GM10266 (cell line): ENCODE results near the gene LLGL2.

ENCODE experiments used
- DNase-seq: peaks from one replicate; pipeline ENCODE4 v3.0.0; 2012; ENCODE audit errors: extremely low spot score
- CTCF ChIP-seq: IDR thresholded peaks from 2 replicates; pipeline ENCODE4 v1.5.1; 2012; ENCODE audit warnings: mild to moderate bottlenecking, low read depth; ENCODE audit not compliant: control insufficient read depth, insufficient read depth; ENCODE audit errors: missing control alignments

The LLGL2 gene

DNA sequence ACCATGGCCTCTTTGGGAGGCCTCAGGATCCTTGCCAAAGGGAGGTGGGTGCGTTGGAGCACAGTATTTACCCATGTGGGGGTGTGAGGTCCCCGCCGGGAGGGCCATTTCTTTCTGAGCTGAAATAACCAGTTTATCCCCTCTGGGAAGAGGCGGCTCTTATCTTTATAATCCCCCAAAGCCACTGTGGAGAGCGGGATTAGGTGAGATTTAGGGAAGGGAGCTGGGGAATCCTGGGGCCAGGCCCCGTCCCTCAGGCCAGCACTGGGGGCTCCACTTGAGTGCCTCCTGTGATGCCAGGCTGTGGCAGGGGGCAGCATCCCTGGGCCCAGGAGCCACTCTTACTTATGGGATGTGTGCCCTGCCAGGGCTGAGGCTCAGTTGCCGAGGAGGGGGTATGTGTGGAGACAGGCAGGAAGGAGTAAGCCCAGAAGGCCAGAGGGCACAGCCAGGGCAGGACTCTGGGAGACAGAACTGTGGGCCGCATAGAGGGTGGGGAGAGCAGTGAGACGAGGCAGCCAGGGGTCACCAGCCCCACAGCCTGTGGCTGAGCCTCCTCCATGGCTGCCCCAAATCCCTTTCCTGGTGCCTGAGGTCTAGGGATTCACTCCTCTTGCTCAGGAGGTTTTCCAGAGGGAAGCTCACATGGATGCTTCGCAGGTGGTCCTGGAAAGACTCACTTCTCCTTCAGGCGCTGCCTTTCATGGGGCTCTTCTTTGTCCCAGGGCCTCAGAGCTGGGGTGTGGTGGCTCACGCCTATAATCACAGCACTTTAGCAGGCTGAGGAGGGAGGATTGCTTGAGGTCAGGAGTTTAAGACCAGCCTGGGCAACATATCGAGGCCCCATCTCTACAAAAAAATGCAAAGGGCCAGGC is 44.1 kb upstream of the LLGL2 start:
- DNase-seq = no peak
- TF ChIP-seq CTCF = no peak

GRCh38 chr17:75482098-75482942 is 43.2 kb upstream of the LLGL2 start:
- DNase-seq = no peak
- no peak for TF ChIP-seq CTCF

DNA sequence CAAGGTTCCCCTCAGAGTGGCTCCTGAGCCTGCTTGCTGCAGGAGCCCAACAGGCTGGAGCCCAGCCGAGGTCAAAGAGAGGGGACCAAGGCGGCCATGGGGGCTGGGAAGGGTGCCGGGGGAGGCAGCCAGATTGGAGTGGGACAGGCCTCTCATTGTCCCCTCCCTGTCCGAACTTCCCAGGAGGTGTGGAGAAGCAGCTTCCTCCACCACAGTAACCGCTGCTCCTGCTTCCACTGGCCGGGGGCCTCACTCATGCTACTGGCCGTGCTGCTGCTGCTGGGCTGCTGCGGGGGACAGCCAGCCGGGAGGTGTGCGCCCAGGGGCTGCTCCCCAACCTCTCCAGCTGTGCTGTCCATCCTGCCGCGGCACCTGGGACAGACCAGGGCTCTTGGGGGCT is 39.8 kb upstream of the LLGL2 start:
- DNase-seq = no peak
- TF ChIP-seq CTCF = no peak

- TF ChIP-seq CTCF = no peak
- no peak for DNase-seq
Observed at GRCh38 chr17:75486151-75486550, 39.3 kb upstream of the LLGL2 start.

DNA sequence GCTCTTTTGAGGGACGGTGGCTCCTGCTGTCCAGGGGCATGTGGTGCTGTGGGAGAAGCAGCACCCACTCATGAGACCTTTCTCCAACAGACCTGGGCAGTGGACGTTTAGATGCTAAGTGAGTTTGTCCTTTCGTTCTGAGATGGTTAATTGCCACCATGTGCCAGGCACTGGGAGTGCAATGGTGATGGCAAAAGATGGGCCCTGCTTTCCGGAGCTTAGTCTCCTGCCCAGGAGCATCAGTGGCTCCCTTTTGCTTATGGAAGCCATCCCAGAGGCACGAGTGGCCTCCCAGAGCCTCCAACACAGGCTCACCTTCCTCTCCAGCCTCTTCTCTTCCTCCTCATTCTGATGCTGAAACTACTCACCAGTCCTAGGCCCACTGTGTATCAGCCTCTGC is 38.5 kb upstream of the LLGL2 start:
- DNase-seq = no peak
- TF ChIP-seq CTCF = no peak

DNA sequence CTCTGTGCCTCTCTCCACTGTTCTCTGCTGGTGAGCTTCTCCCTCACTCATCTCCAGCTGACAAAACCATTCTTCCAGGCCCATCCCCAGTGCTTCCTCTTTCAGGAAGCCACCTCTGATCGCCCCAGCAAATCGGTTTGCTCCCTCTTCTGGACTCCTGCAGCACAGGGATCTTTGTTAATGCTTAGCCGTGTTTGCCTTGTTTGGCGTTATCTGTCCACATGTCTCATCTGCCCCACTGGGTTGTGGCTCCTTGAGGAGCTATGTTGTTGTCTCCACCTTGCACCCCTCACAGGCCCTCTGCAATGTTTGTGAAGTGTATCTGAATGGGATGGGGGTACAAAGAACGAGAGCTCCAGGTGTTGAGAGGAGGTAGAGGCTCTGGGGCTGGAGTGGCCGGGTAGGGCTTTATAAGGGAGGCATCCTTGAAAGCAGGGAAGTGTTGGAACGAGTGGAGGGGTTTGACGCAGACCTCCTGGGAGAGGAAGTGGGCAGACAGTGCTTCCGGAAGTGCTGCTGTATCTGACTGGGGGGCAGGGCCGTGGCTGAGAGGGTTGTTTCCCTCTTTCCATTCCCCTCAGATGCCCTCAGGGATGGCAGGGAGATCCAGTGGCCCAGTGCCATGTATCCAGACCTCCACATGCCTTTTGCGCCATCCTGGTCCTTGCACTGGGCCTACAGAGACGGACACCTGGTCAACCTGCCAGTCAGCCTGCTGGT is 38.0 kb upstream of the LLGL2 start:
- TF ChIP-seq CTCF = peak; percentile 19
- DNase-seq = peak; percentile 78
